ENCODE results near the gene SSBP4. TPM values are rescaled to one million over a fixed set of nuclear protein-coding genes. Genes with fewer than 3 reads are reported as not detected.

Gene SSBP4
- total RNA-seq, 1 experiment from 2014 or later = 164 TPM

- no peak for TF ChIP-seq POLR2A (IDR thresholded peaks at IDR 0.05; ENCODE audit: borderline replicate concordance, extremely low read depth, insufficient read depth, insufficient read length)
- TF ChIP-seq TCF7L2 (IDR thresholded peaks at IDR 0.05; ENCODE audit: borderline replicate concordance, extremely low read depth, insufficient read depth, insufficient read length) = no peak
- TF ChIP-seq MAX (IDR thresholded peaks at IDR 0.05) = no peak
- TF ChIP-seq RAD21 (IDR thresholded peaks at IDR 0.05; ENCODE audit: low read depth) = no peak
- no peak for TF ChIP-seq CBX3 (IDR thresholded peaks at IDR 0.05; ENCODE audit: low read depth)
- TF ChIP-seq SP1 (IDR thresholded peaks at IDR 0.05; ENCODE audit: low read depth) = no peak
- TF ChIP-seq REST (IDR thresholded peaks at IDR 0.05; ENCODE audit: low read depth) = no peak
- TF ChIP-seq ZNF274 (IDR thresholded peaks at IDR 0.05; ENCODE audit: low read depth, low read length) = no peak
- no peak for TF ChIP-seq CEBPB (IDR thresholded peaks at IDR 0.05; ENCODE audit: low read depth)
- no peaks in the 10 kb centered on the region for H4K20me1 ChIP-seq (ENCODE audit: insufficient read depth)
- H3K4me3 ChIP-seq (replicated peaks in 1 of 2; ENCODE audit: low read depth in 1 of 2, low read length in 2 of 2) = no peak overlapping the region
- no peaks in the 10 kb centered on the region; a peak in 1 of 4 replicates for H3K36me3 ChIP-seq (ENCODE audit: control insufficient read depth in 1 of 2, insufficient read depth in 2 of 2, low read length in 2 of 2)
- intact Hi-C loops (cut with micrococcal nuclease) = no loop called here
- H3K4me1 ChIP-seq (ENCODE audit: control insufficient read depth in 1 of 2, insufficient read depth in 2 of 2, low read length in 2 of 2) = peaks cover 7 to 26% of the 10 kb centered on the region in 2 experiments
- no peak for DNase-seq (ENCODE audit: low read depth, low spot score)
- BruUV-seq (replicated peaks) = no TSS peak
- no peaks in the 10 kb centered on the region for H3K9me2 ChIP-seq (ENCODE audit: insufficient read depth)
- no peaks in the 10 kb centered on the region for H3K9me3 ChIP-seq (ENCODE audit: control insufficient read depth in 1 of 2, insufficient read depth in 1 of 2, low read depth in 1 of 2, low read length in 2 of 2)
- peaks cover 56% of the 10 kb centered on the region for H3K79me2 ChIP-seq (ENCODE audit: insufficient read depth, low read length)
- ChIA-PET POLR2A (no interaction called here), CTCF (interaction anchor here (0.9 kb wide), 1 partner anchor 12 kb away, joined by 3 read pairs; no protein-coding TSS in a partner anchor), RAD21 (ENCODE audit: low non-redundant PET in 1 of 2, low total read pairs in 2 of 2, uncharacterized antibody in 2 of 2, unreplicated experiment in 2 of 2) (no interaction called here)
- H3K4me2 ChIP-seq (ENCODE audit: low read length) = no peak overlapping the region
- H3K27ac ChIP-seq (ENCODE audit: low read depth, low read length) = no peak overlapping the region
- H2AFZ ChIP-seq (ENCODE audit: low read depth, low read length, poor library complexity, severe bottlenecking) = no peak overlapping the region
- H3K27me3 ChIP-seq (ENCODE audit: insufficient read depth, low read length) = no peaks in the 10 kb centered on the region
- H3K9ac ChIP-seq (ENCODE audit: low read length) = no peak overlapping the region
- no peak for ATAC-seq
Observed at GRCh38 chr19:18473003-18473705, 54.0 kb downstream of the SSBP4 start.

Data from HCT116 (cell line).